ENCODE measurements around the gene NT5E. TPM values are rescaled to one million over a fixed set of nuclear protein-coding genes. Genes with fewer than 3 reads are reported as not detected.

NT5E gene
- total RNA-seq, 2 experiments from 2014 or later: 0.55 to 1.4 TPM

- Mint-ChIP-seq H3K4me1 (ENCODE audit: low read depth) (peaks cover 35% of the 10 kb centered on the region), H3K4me3 (no peak overlapping the region), H3K9me3 (no peaks in the 10 kb centered on the region), H3K27ac (peak overlapping the region; percentile 21), H3K36me3 (ENCODE audit: low read depth) (no peaks in the 10 kb centered on the region), H3K27me3 (ENCODE audit: low read depth) (peaks cover 47% of the 10 kb centered on the region)
- intact Hi-C loops (cut with micrococcal nuclease): no loop called here
- CTCF ChIA-PET: no interaction called here
- no peak for DNase-seq
Observed at GRCh38 chr6:85453490-85453889, 3.6 kb downstream of the NT5E start.

- peaks cover 37% of the 10 kb centered on the region for H3K4me1 Mint-ChIP-seq (ENCODE audit: low read depth)
Observed at GRCh38 chr6:85455471-85456026, 5.7 kb downstream of the NT5E start.

GRCh38 chr6:85456782-85457181, 6.9 kb downstream of the NT5E start:
- H3K4me3 Mint-ChIP-seq: no peak overlapping the region

More at GRCh38 chr6:85455471-85456026, 5.7 kb downstream of the NT5E start:
- Mint-ChIP-seq H3K27ac (no peak overlapping the region), H3K9me3 (no peaks in the 10 kb centered on the region), H3K36me3 (ENCODE audit: low read depth) (no peaks in the 10 kb centered on the region), H3K27me3 (ENCODE audit: low read depth) (peaks cover 34% of the 10 kb centered on the region), H3K4me3 (no peak overlapping the region)
- CTCF ChIA-PET: interaction anchor here (1.7 kb wide), 1 partner anchor 27 kb away, joined by 4 read pairs; no protein-coding TSS in a partner anchor
- intact Hi-C loops (cut with micrococcal nuclease): no loop called here
- DNase-seq: no peak

GRCh38 chr6:85458184-85458583, 8.3 kb downstream of the NT5E start:
- DNase-seq: no peak
- peaks cover 47% of the 10 kb centered on the region for H3K4me1 Mint-ChIP-seq (ENCODE audit: low read depth)
- H3K9me3 Mint-ChIP-seq: no peaks in the 10 kb centered on the region
- intact Hi-C loops (cut with micrococcal nuclease): no loop called here
- CTCF ChIA-PET: interaction anchor here (0.5 to 1.0 kb wide), 3 partner anchors 9 to 25 kb away, joined by 3 to 8 read pairs (median 3); partner anchors contain the start of gene NT5E
- peaks cover 11% of the 10 kb centered on the region for H3K27me3 Mint-ChIP-seq (ENCODE audit: low read depth)
- H3K36me3 Mint-ChIP-seq (ENCODE audit: low read depth): no peaks in the 10 kb centered on the region
- H3K27ac Mint-ChIP-seq: no peak overlapping the region
- H3K4me3 Mint-ChIP-seq: no peak overlapping the region

More at GRCh38 chr6:85456782-85457181, 6.9 kb downstream of the NT5E start:
- no peaks in the 10 kb centered on the region for H3K9me3 Mint-ChIP-seq
- H3K4me1 Mint-ChIP-seq (ENCODE audit: low read depth): peaks cover 40% of the 10 kb centered on the region
- no peaks in the 10 kb centered on the region for H3K36me3 Mint-ChIP-seq (ENCODE audit: low read depth)
- CTCF ChIA-PET: no interaction called here
- H3K27ac Mint-ChIP-seq: no peak overlapping the region
- H3K27me3 Mint-ChIP-seq (ENCODE audit: low read depth): peaks cover 24% of the 10 kb centered on the region
- no peak for DNase-seq
- intact Hi-C loops (cut with micrococcal nuclease): no loop called here

- H3K4me3 Mint-ChIP-seq: no peak overlapping the region
- H3K27ac Mint-ChIP-seq: no peak overlapping the region
- H3K9me3 Mint-ChIP-seq: no peaks in the 10 kb centered on the region
- intact Hi-C loops (cut with micrococcal nuclease): no loop called here
- H3K27me3 Mint-ChIP-seq (ENCODE audit: low read depth): peaks cover 10% of the 10 kb centered on the region
- CTCF ChIA-PET: interaction anchor here (0.7 to 1.1 kb wide), 3 partner anchors 9 to 24 kb away, joined by 3 to 8 read pairs (median 4); partner anchors contain the start of gene NT5E
- H3K4me1 Mint-ChIP-seq (ENCODE audit: low read depth): peaks cover 52% of the 10 kb centered on the region
- H3K36me3 Mint-ChIP-seq (ENCODE audit: low read depth): no peaks in the 10 kb centered on the region
- no peak for DNase-seq
Observed at GRCh38 chr6:85458782-85459181, 8.9 kb downstream of the NT5E start.

GRCh38 chr6:85459224-85459901, 9.5 kb downstream of the NT5E start:
- Mint-ChIP-seq H3K27me3 (ENCODE audit: low read depth) (peaks cover 5% of the 10 kb centered on the region), H3K27ac (no peak overlapping the region), H3K9me3 (no peaks in the 10 kb centered on the region), H3K4me3 (no peak overlapping the region), H3K4me1 (ENCODE audit: low read depth) (peaks cover 52% of the 10 kb centered on the region), H3K36me3 (ENCODE audit: low read depth) (no peaks in the 10 kb centered on the region)
- CTCF ChIA-PET: interaction anchor here (1.1 kb wide), 1 partner anchor 24 kb away, joined by 4 read pairs; no protein-coding TSS in a partner anchor
- intact Hi-C loops (cut with micrococcal nuclease): no loop called here
- DNase-seq: no peak

- H3K4me1 Mint-ChIP-seq (ENCODE audit: low read depth): peaks cover 62% of the 10 kb centered on the region
- H3K27ac Mint-ChIP-seq: peak overlapping the region; percentile 81
- CTCF ChIA-PET: no interaction called here
- intact Hi-C loops (cut with micrococcal nuclease): no loop called here
- no peak for DNase-seq
- H3K9me3 Mint-ChIP-seq: no peaks in the 10 kb centered on the region
- H3K27me3 Mint-ChIP-seq (ENCODE audit: low read depth): peaks cover 5% of the 10 kb centered on the region
- H3K4me3 Mint-ChIP-seq: no peak overlapping the region
- no peaks in the 10 kb centered on the region for H3K36me3 Mint-ChIP-seq (ENCODE audit: low read depth)
Observed at GRCh38 chr6:85460154-85460920, 10.5 kb downstream of the NT5E start.

GRCh38 chr6:85460921-85461797, 11.3 kb downstream of the NT5E start:
- Mint-ChIP-seq H3K27me3 (ENCODE audit: low read depth) (peaks cover 6% of the 10 kb centered on the region), H3K4me1 (ENCODE audit: low read depth) (peaks cover 65% of the 10 kb centered on the region), H3K27ac (peak overlapping the region; percentile 81), H3K4me3 (no peak overlapping the region), H3K9me3 (no peaks in the 10 kb centered on the region), H3K36me3 (ENCODE audit: low read depth) (no peaks in the 10 kb centered on the region)
- CTCF ChIA-PET: interaction anchor here (10.1 kb wide), 1 partner anchor 21 kb away, joined by 78 read pairs; no protein-coding TSS in a partner anchor
- peak; percentile 67 for DNase-seq
- intact Hi-C loops (cut with micrococcal nuclease): loop anchor here (1.0 kb wide), 2 partner anchors 11 to 22 kb away; partner anchors contain the start of gene NT5E

GRCh38 chr6:85461798-85462170, 11.9 kb downstream of the NT5E start:
- Mint-ChIP-seq H3K4me1 (ENCODE audit: low read depth) (peaks cover 68% of the 10 kb centered on the region), H3K9me3 (no peaks in the 10 kb centered on the region), H3K4me3 (no peak overlapping the region), H3K27me3 (ENCODE audit: low read depth) (peaks cover 2% of the 10 kb centered on the region), H3K36me3 (ENCODE audit: low read depth) (no peaks in the 10 kb centered on the region), H3K27ac (peak overlapping the region; percentile 81)
- no peak for DNase-seq
- CTCF ChIA-PET: interaction anchor here (10.1 kb wide), 1 partner anchor 20 kb away, joined by 78 read pairs; no protein-coding TSS in a partner anchor
- intact Hi-C loops (cut with micrococcal nuclease): loop anchor here (1.0 kb wide), 2 partner anchors 11 to 22 kb away; partner anchors contain the start of gene NT5E

GRCh38 chr6:85462673-85463072, 12.8 kb downstream of the NT5E start:
- CTCF ChIA-PET: interaction anchor here (1.2 to 10.1 kb wide), 4 partner anchors 13 to 108 kb away, joined by 3 to 78 read pairs (median 8); partner anchors contain the start of gene NT5E
- no peaks in the 10 kb centered on the region for H3K36me3 Mint-ChIP-seq (ENCODE audit: low read depth)
- H3K4me1 Mint-ChIP-seq (ENCODE audit: low read depth): peaks cover 68% of the 10 kb centered on the region
- intact Hi-C loops (cut with micrococcal nuclease): no loop called here
- peaks cover 2% of the 10 kb centered on the region for H3K27me3 Mint-ChIP-seq (ENCODE audit: low read depth)
- no peak overlapping the region for H3K4me3 Mint-ChIP-seq
- H3K9me3 Mint-ChIP-seq: no peaks in the 10 kb centered on the region
- H3K27ac Mint-ChIP-seq: peak overlapping the region; percentile 9
- no peak for DNase-seq

GRCh38 chr6:85463621-85464259, 13.9 kb downstream of the NT5E start:
- no peak overlapping the region for H3K4me3 Mint-ChIP-seq

More at GRCh38 chr6:85463621-85464259, 13.9 kb downstream of the NT5E start:
- Mint-ChIP-seq H3K4me1 (ENCODE audit: low read depth) (peaks cover 64% of the 10 kb centered on the region), H3K36me3 (ENCODE audit: low read depth) (no peaks in the 10 kb centered on the region), H3K27me3 (ENCODE audit: low read depth) (peaks cover 2% of the 10 kb centered on the region), H3K27ac (peak overlapping the region; percentile 80), H3K9me3 (no peaks in the 10 kb centered on the region)
- DNase-seq: no peak
- intact Hi-C loops (cut with micrococcal nuclease): loop anchor here (2.0 kb wide), 2 partner anchors 207 to 215 kb away; no protein-coding TSS in a partner anchor
- CTCF ChIA-PET: interaction anchor here (0.7 to 10.1 kb wide), 3 partner anchors 14 to 111 kb away, joined by 3 to 78 read pairs (median 11); partner anchors contain the start of gene NT5E
